ENCODE measurements around the gene HMGXB3.
"Not testable (repeated sequence)": the region's sequence is repeated elsewhere in the genome, so short reads cannot be mapped to it uniquely, and the experiment has no call there.

The HMGXB3 gene

GRCh38 chr5:150022158-150022531 is 21.6 kb downstream of the HMGXB3 start:
- no peak for DNase-seq (ENCODE audit: low read depth, low spot score)

GRCh38 chr5:150022681-150023080 is 22.1 kb downstream of the HMGXB3 start:
- DNase-seq (ENCODE audit: low read depth, low spot score): no peak

- no peak for DNase-seq (ENCODE audit: low read depth, low spot score)
Observed at GRCh38 chr5:150023136-150023535, 22.6 kb downstream of the HMGXB3 start.

GRCh38 chr5:150024346-150024984 is 23.9 kb downstream of the HMGXB3 start:
- no peak for DNase-seq (ENCODE audit: low read depth, low spot score)

- no peak for DNase-seq (ENCODE audit: low read depth, low spot score)
Observed at GRCh38 chr5:150026682-150027172, 26.2 kb downstream of the HMGXB3 start.

GRCh38 chr5:150028047-150028446 is 27.5 kb downstream of the HMGXB3 start:
- DNase-seq (ENCODE audit: low read depth, low spot score): not testable (repeated sequence)

- DNase-seq (ENCODE audit: low read depth, low spot score): no peak
Observed at GRCh38 chr5:150033334-150033733, 32.8 kb downstream of the HMGXB3 start.

GRCh38 chr5:150034662-150035061 is 34.1 kb downstream of the HMGXB3 start:
- DNase-seq (ENCODE audit: low read depth, low spot score): no peak

- DNase-seq (ENCODE audit: low read depth, low spot score): no peak
Observed at GRCh38 chr5:150035139-150035895, 34.8 kb downstream of the HMGXB3 start.

- no peak for DNase-seq (ENCODE audit: low read depth, low spot score)
Observed at GRCh38 chr5:150036513-150036912, 36.0 kb downstream of the HMGXB3 start.

- no peak for DNase-seq (ENCODE audit: low read depth, low spot score)
Observed at GRCh38 chr5:150038547-150038946, 38.0 kb downstream of the HMGXB3 start.

- no peak for DNase-seq (ENCODE audit: low read depth, low spot score)
Observed at GRCh38 chr5:150042459-150042858, 41.9 kb downstream of the HMGXB3 start.

- no peak for DNase-seq (ENCODE audit: low read depth, low spot score)
Observed at GRCh38 chr5:150043657-150044328, 43.3 kb downstream of the HMGXB3 start.

GRCh38 chr5:150044329-150044681 is 43.8 kb downstream of the HMGXB3 start:
- no peak for DNase-seq (ENCODE audit: low read depth, low spot score)

- DNase-seq (ENCODE audit: low read depth, low spot score): no peak
Observed at GRCh38 chr5:150044712-150045111, 44.2 kb downstream of the HMGXB3 start.

GRCh38 chr5:150045549-150045948 is 45.0 kb downstream of the HMGXB3 start:
- no peak for DNase-seq (ENCODE audit: low read depth, low spot score)

- no peak for DNase-seq (ENCODE audit: low read depth, low spot score)
Observed at GRCh38 chr5:150046031-150046430, 45.5 kb downstream of the HMGXB3 start.

- not testable (repeated sequence) for DNase-seq (ENCODE audit: low read depth, low spot score)
Observed at GRCh38 chr5:150050172-150050811, 49.8 kb downstream of the HMGXB3 start.

GRCh38 chr5:150051657-150052195 is 51.2 kb downstream of the HMGXB3 start:
- no peak for DNase-seq (ENCODE audit: low read depth, low spot score)

GRCh38 chr5:150052226-150052955 is 51.9 kb downstream of the HMGXB3 start:
- no peak for DNase-seq (ENCODE audit: low read depth, low spot score)

Measured in iPS DF 19.7 (cell line).